GM12875 (cell line): Measurements from ENCODE around the gene COX4I2.

Experiments used
- H3K4me3 ChIP-seq: one replicate; pipeline ENCODE4 v1.5.1; 2011; ENCODE audit warnings: low read depth, low read length, control low read depth
- CTCF ChIP-seq: IDR thresholded peaks from 2 replicates; pipeline ENCODE4 v1.5.1; 2011; ENCODE audit warnings: low read depth, mild to moderate bottlenecking, control low read depth, inconsistent platforms, low read length, moderate library complexity, borderline replicate concordance; ENCODE audit not compliant: insufficient read depth

COX4I2 gene

GRCh38 chr20:31674895-31675827 is 37.4 kb downstream of the COX4I2 start:
- H3K4me3 ChIP-seq = peak overlapping the region; percentile 45
- no peak for TF ChIP-seq CTCF

GRCh38 chr20:31675828-31676608 is 38.3 kb downstream of the COX4I2 start:
- peak overlapping the region; percentile 45 for H3K4me3 ChIP-seq

GRCh38 chr20:31676609-31676989 is 38.9 kb downstream of the COX4I2 start:
- H3K4me3 ChIP-seq = no peak overlapping the region

More at GRCh38 chr20:31675828-31676608, 38.3 kb downstream of the COX4I2 start:
- TF ChIP-seq CTCF = no peak

GRCh38 chr20:31677553-31678260 is 40.0 kb downstream of the COX4I2 start:
- no peak for TF ChIP-seq CTCF
- no peak overlapping the region for H3K4me3 ChIP-seq

More at GRCh38 chr20:31676609-31676989, 38.9 kb downstream of the COX4I2 start:
- TF ChIP-seq CTCF = no peak

GRCh38 chr20:31678389-31679356 is 41.0 kb downstream of the COX4I2 start:
- no peak for TF ChIP-seq CTCF
- no peak overlapping the region for H3K4me3 ChIP-seq
